ENCODE data around the gene TXK. TPM values are rescaled to one million over a fixed set of nuclear protein-coding genes. Genes with fewer than 3 reads are reported as not detected.
A peak's percentile ranks its signal among the peaks of the same experiment; 100 is the strongest.

Gene TXK
- total RNA-seq, 1 experiment from 2014 or later: 1.4 TPM

DNA sequence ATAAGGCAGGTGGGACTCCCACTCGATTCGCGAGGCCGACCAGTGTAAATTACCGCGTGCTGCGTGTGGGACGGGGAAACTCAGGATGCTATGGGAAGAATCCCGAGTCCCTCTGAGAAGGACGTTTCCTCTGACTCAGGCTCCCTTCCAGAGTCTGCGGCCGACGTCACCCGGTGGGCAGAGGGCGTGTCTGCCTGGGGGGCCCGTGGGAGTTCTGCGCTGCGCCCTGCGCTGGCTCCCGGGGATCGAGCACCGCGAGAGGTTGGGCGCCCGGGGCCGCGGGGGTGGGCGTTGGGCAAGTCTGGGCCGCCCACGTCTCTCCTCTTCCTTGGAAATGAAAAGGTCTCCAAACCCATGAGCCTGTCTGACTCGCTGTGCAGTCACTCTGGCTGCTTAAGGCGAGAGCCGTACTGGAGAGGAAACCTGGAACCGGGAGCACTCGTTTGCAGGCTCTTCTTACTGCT, 116.9 kb downstream of the TXK start:
- Histone ChIP-seq H3K27me3 (replicated peaks; ENCODE audit: insufficient read depth, low read depth, low read length, poor library complexity) (no peaks in the 10 kb centered on the region), H3K36me3 (ENCODE audit: insufficient read depth, low read length, poor library complexity, severe bottlenecking) (no peaks in the 10 kb centered on the region), H3K4me3 (ENCODE audit: low read depth, low read length, poor library complexity, severe bottlenecking) (peak overlapping the region; percentile 71), H3K4me1 (ENCODE audit: insufficient read depth, low read length, poor library complexity, severe bottlenecking) (no peaks in the 10 kb centered on the region), H3K9me3 (ENCODE audit: low read depth, low read length, poor library complexity, severe bottlenecking) (no peaks in the 10 kb centered on the region), H3K27ac (ENCODE audit: low read depth, low read length, poor library complexity, severe bottlenecking) (no peak overlapping the region)
- no peak for TF ChIP-seq EZH2 (IDR thresholded peaks at IDR 0.05; ENCODE audit: borderline replicate concordance, low read depth, low read length, poor library complexity, severe bottlenecking)
- TF ChIP-seq, protein P1, sequence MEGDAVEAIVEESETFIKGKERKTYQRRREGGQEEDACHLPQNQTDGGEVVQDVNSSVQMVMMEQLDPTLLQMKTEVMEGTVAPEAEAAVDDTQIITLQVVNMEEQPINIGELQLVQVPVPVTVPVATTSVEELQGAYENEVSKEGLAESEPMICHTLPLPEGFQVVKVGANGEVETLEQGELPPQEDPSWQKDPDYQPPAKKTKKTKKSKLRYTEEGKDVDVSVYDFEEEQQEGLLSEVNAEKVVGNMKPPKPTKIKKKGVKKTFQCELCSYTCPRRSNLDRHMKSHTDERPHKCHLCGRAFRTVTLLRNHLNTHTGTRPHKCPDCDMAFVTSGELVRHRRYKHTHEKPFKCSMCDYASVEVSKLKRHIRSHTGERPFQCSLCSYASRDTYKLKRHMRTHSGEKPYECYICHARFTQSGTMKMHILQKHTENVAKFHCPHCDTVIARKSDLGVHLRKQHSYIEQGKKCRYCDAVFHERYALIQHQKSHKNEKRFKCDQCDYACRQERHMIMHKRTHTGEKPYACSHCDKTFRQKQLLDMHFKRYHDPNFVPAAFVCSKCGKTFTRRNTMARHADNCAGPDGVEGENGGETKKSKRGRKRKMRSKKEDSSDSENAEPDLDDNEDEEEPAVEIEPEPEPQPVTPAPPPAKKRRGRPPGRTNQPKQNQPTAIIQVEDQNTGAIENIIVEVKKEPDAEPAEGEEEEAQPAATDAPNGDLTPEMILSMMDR (conservative IDR thresholded peaks at IDR 0.05; ENCODE audit: low read depth, low read length): no peak
- ChIA-PET CTCF (no interaction called here), POLR2A (ENCODE audit: low non-redundant PET) (no interaction called here)
- DNase-seq (ENCODE audit: low spot score): peak; percentile 63
- no TSS peak for BruUV-seq (replicated peaks)
- intact Hi-C loops (cut with micrococcal nuclease; ENCODE audit: unreplicated experiment): loop anchor here (5.0 kb wide), 1 partner anchor 65 kb away; no protein-coding TSS in a partner anchor

Other genes with a start within 250 kb of the TXK start
- 12.1 and 16.7 TPM in 2 replicates for gene NFXL1, start 219.7 kb downstream of the TXK start, total RNA-seq (2021)
- gene CNGA1, start 117.6 kb downstream of the TXK start, total RNA-seq (2021): 0.39 TPM in 1 of 2 replicates, not detected in the other
- 0.46 and 0.84 TPM in 2 replicates for gene NIPAL1, start 117.5 kb downstream of the TXK start, total RNA-seq (2021)
- 6.8 and 6.9 TPM in 2 replicates for gene TEC, start 135.6 kb upstream of the TXK start, total RNA-seq (2021)
- gene SLAIN2, start 207.3 kb upstream of the TXK start, total RNA-seq (2021): 74.0 and 79.1 TPM in 2 replicates